AG09309 (cell line): Measurements from ENCODE around the gene ID1.

Experiments
- DNase-seq: peaks from one replicate; pipeline ENCODE4 v3.0.0-alpha.2; 2010; ENCODE audit warnings: low read depth
- H3K4me3 ChIP-seq: 2 replicates; pipeline ENCODE4 v1.5.1; 2011; ENCODE audit warnings: mild to moderate bottlenecking, low read depth, low read length, moderate library complexity; ENCODE audit not compliant: control insufficient read depth
- CTCF ChIP-seq: IDR thresholded peaks from 2 replicates; pipeline ENCODE4 v1.5.1; 2011; ENCODE audit warnings: mild to moderate bottlenecking, low read depth, low read length, inconsistent platforms; ENCODE audit not compliant: insufficient read depth, control insufficient read depth; ENCODE audit errors: missing control alignments

ID1 gene

DNA sequence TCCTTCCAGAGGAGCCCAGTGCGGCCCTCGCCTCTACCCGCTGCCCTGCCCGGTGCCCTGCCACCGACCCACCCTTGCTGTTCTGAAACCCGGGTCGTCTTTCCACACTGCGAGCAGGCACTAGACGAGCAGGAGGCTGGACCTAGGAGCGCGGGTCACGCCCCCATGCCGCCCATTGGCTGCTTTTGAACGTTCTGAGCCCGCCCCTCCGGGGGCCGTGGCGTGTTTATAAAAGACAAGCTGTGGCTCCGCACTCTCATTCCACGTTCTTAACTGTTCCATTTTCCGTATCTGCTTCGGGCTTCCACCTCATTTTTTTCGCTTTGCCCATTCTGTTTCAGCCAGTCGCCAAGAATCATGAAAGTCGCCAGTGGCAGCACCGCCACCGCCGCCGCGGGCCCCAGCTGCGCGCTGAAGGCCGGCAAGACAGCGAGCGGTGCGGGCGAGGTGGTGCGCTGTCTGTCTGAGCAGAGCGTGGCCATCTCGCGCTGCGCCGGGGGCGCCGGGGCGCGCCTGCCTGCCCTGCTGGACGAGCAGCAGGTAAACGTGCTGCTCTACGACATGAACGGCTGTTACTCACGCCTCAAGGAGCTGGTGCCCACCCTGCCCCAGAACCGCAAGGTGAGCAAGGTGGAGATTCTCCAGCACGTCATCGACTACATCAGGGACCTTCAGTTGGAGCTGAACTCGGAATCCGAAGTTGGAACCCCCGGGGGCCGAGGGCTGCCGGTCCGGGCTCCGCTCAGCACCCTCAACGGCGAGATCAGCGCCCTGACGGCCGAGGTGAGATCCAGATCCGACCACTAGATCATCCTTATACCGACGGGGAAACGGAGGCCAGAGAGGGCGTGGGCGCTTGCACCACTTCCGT lies at the start of gene ID1:
TSS of gene ID1 (plus strand) at position 259 of the 871 bp plus-strand sequence. CDS start at position 358, 99 bp downstream.
- TF ChIP-seq CTCF = no peak
- peak within 1 kb of the TSS; percentile 84 for H3K4me3 ChIP-seq
- peak; percentile 88 for DNase-seq

DNA sequence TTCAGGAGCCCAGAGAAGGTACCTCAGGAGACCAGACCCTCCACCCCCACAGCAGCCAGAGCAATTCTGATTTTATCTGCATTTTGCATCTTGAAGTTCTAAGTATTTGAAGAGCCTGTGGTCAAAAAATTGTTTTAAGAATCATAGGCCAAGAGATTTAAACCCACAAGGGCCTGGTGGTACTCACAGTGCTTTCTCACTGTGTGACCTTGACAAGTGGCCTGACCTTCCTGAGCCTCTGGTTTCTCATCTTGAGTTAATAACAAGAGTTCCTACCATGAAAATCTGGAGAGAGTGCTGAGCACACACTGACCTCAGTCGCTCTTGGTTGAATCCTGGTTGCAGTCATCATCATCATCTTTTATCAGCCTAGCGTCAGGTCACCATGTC lies 45.4 kb upstream of the ID1 start:
- DNase-seq = no peak
- H3K4me3 ChIP-seq = no peak overlapping the region
- no peak for TF ChIP-seq CTCF

DNA sequence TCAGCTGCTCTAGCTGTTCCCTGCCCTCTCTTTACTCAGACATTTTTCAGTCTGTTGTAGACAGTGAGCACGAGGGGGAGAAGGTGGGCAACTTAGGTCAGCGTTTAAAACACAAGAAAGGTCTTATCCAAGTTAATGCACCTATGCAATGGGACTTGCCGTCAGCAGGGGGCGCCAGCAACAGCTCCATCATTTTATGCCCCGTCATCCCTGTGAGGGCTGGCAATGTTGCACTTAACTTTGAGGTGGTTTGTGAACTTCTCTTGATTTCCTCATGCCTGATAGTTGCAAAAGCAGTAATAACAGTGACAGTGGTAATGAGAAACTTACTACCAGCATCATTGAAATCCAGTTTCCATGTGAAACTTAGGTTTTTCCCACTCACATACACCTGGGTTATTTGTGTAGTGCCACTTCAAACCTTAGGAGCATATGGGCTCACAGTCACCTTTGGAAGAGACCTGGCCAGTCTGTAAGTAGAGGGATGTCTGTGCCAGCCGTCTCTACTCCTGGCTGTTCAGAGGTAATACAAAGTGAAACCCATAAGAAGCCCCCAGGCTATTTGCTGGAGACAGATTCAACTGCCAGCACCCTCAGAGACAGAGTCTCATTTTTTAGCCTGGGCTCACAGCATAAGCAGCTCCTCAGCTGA lies 44.9 kb upstream of the ID1 start:
- no peak overlapping the region for H3K4me3 ChIP-seq
- peak; percentile 92 for TF ChIP-seq CTCF
- peak; percentile 86 for DNase-seq

GRCh38 chr20:31560746-31561598 lies 44.1 kb upstream of the ID1 start:
- DNase-seq = peak; percentile 96
- no peak for TF ChIP-seq CTCF
- no peak overlapping the region for H3K4me3 ChIP-seq

DNA sequence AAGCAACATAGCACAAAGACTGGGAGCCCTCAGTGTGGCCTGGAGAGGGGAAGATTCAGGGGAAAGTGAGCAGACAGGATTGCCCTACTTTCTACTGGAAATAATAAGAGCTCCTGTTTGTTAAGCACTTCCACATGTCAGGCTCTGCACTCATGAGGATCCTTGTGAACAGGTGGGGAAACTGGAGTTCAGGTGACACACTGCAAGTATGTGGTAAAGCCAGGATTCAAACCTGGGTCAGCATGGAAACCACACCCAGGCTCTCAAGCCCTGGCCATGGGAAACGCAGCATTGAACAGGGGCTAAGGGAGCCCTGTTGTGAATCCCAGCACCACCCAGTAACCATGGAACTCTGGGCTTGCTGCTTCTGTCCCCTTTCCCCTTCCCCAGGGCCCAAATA lies 42.8 kb upstream of the ID1 start:
- TF ChIP-seq CTCF = no peak
- DNase-seq = no peak
- no peak overlapping the region for H3K4me3 ChIP-seq

GRCh38 chr20:31564284-31564683 lies 40.8 kb upstream of the ID1 start:
- TF ChIP-seq CTCF = no peak

More at GRCh38 chr20:31564284-31564683, 40.8 kb upstream of the ID1 start:
- H3K4me3 ChIP-seq = no peak overlapping the region
- no peak for DNase-seq
